ENCODE results near the gene LRRC8C. TPM values are rescaled to one million over a fixed set of nuclear protein-coding genes. Genes with fewer than 3 reads are reported as not detected.

LRRC8C gene
- total RNA-seq, 1 experiment from 2014 or later, result 8.4 TPM

DNA sequence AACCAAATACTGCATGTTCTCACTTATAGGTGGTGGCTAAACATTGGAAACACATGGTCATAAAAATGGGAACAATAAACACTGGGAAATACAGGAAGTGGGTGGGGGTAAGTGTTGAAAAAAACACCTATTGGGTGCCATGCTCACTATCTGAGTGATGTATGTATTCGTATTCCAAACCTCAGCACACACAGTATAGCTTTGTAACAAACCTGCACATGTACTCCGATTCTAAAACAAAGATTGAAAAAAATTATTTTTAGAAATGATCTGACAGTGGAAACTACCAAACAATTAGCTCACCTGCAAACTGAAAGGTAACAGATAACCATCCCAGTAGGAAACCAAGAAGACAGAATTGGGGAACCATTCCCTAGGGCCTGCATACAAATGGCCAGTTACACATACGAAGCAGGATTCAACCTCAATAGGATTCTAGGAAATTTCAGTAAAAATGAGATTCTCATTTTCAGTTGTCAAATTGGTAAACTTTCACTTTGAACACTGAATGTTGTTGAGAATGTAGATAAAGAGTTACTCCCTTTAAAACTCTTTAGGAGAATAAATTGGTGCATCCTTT is 99.8 kb downstream of the LRRC8C start (continued):
- TF ChIP-seq ZNF274 (IDR thresholded peaks at IDR 0.05; ENCODE audit: low read depth, low read length) (no peak), ZFX (IDR thresholded peaks at IDR 0.05) (no peak), FOSL1 (IDR thresholded peaks at IDR 0.05; ENCODE audit: low read depth) (no peak)
- TF ChIP-seq, protein P1, sequence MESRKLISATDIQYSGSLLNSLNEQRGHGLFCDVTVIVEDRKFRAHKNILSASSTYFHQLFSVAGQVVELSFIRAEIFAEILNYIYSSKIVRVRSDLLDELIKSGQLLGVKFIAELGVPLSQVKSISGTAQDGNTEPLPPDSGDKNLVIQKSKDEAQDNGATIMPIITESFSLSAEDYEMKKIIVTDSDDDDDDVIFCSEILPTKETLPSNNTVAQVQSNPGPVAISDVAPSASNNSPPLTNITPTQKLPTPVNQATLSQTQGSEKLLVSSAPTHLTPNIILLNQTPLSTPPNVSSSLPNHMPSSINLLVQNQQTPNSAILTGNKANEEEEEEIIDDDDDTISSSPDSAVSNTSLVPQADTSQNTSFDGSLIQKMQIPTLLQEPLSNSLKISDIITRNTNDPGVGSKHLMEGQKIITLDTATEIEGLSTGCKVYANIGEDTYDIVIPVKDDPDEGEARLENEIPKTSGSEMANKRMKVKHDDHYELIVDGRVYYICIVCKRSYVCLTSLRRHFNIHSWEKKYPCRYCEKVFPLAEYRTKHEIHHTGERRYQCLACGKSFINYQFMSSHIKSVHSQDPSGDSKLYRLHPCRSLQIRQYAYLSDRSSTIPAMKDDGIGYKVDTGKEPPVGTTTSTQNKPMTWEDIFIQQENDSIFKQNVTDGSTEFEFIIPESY (IDR thresholded peaks at IDR 0.05; ENCODE audit: extremely low read depth, insufficient replicate concordance, low read length), result no peak

- no peak for ATAC-seq
- H3K4me1 ChIP-seq (ENCODE audit: control insufficient read depth in 1 of 2, insufficient read depth in 2 of 2, low read length in 2 of 2), result no peaks in the 10 kb centered on the region
- ChIA-PET CTCF (no interaction called here), POLR2A (no interaction called here), RAD21 (ENCODE audit: low non-redundant PET in 1 of 2, low total read pairs in 2 of 2, uncharacterized antibody in 2 of 2, unreplicated experiment in 2 of 2) (no interaction called here)
- BruUV-seq (replicated peaks), result no TSS peak
- DNase-seq (ENCODE audit: low read depth, low spot score), result no peak
- H3K27me3 ChIP-seq (ENCODE audit: insufficient read depth, low read length), result no peaks in the 10 kb centered on the region
- no peak overlapping the region for H3K4me3 ChIP-seq (replicated peaks in 1 of 2; ENCODE audit: low read depth in 1 of 2, low read length in 2 of 2)
- no peak overlapping the region for H2AFZ ChIP-seq (ENCODE audit: low read depth, low read length, poor library complexity, severe bottlenecking)
- H3K27ac ChIP-seq (ENCODE audit: low read depth, low read length), result no peak overlapping the region
- H3K9me2 ChIP-seq (ENCODE audit: insufficient read depth), result no peaks in the 10 kb centered on the region
- H4K20me1 ChIP-seq (ENCODE audit: insufficient read depth), result no peaks in the 10 kb centered on the region
- no peak overlapping the region for H3K9ac ChIP-seq (ENCODE audit: low read length)
- no peaks in the 10 kb centered on the region for H3K9me3 ChIP-seq (ENCODE audit: control insufficient read depth in 1 of 2, insufficient read depth in 1 of 2, low read depth in 1 of 2, low read length in 2 of 2)
- TF ChIP-seq JUND (IDR thresholded peaks at IDR 0.05), result no peak
- H3K36me3 ChIP-seq (ENCODE audit: control insufficient read depth in 1 of 2, insufficient read depth in 2 of 2, low read length in 2 of 2), result no peaks in the 10 kb centered on the region
- intact Hi-C loops (cut with micrococcal nuclease), result no loop called here
- no peaks in the 10 kb centered on the region for H3K79me2 ChIP-seq (ENCODE audit: insufficient read depth, low read length)
- H3K4me2 ChIP-seq (ENCODE audit: low read length), result no peak overlapping the region
These were observed 100.8 kb downstream of the LRRC8C start for GRCh38 chr1:89733748-89734147.

- Histone ChIP-seq H3K4me2 (ENCODE audit: low read length) (no peak overlapping the region), H3K9me2 (ENCODE audit: insufficient read depth) (no peaks in the 10 kb centered on the region), H3K27me3 (ENCODE audit: insufficient read depth, low read length) (no peaks in the 10 kb centered on the region), H3K9me3 (ENCODE audit: control insufficient read depth in 1 of 2, insufficient read depth in 1 of 2, low read depth in 1 of 2, low read length in 2 of 2) (no peaks in the 10 kb centered on the region), H2AFZ (ENCODE audit: low read depth, low read length, poor library complexity, severe bottlenecking) (no peak overlapping the region), H3K79me2 (ENCODE audit: insufficient read depth, low read length) (no peaks in the 10 kb centered on the region), H3K4me1 (ENCODE audit: control insufficient read depth in 1 of 2, insufficient read depth in 2 of 2, low read length in 2 of 2) (no peaks in the 10 kb centered on the region), H3K9ac (ENCODE audit: low read length) (no peak overlapping the region), H4K20me1 (ENCODE audit: insufficient read depth) (no peaks in the 10 kb centered on the region), H3K36me3 (ENCODE audit: control insufficient read depth in 1 of 2, insufficient read depth in 2 of 2, low read length in 2 of 2) (no peaks in the 10 kb centered on the region), H3K27ac (ENCODE audit: low read depth, low read length) (no peak overlapping the region), H3K4me3 (replicated peaks in 1 of 2; ENCODE audit: low read depth in 1 of 2, low read length in 2 of 2) (no peak overlapping the region)
- DNase-seq (ENCODE audit: low read depth, low spot score) (no peak), ATAC-seq (no peak)
- intact Hi-C loops (cut with micrococcal nuclease), result no loop called here
- CTCF ChIA-PET, result no interaction called here
- RAD21 ChIA-PET (ENCODE audit: low non-redundant PET in 1 of 2, low total read pairs in 2 of 2, uncharacterized antibody in 2 of 2, unreplicated experiment in 2 of 2), result no interaction called here
- POLR2A ChIA-PET, result no interaction called here
- BruUV-seq (replicated peaks), result no TSS peak
- TF ChIP-seq POLR2A (IDR thresholded peaks at IDR 0.05; ENCODE audit: borderline replicate concordance, extremely low read depth, insufficient read depth, insufficient read length), result no peak
- TF ChIP-seq, protein P2, sequence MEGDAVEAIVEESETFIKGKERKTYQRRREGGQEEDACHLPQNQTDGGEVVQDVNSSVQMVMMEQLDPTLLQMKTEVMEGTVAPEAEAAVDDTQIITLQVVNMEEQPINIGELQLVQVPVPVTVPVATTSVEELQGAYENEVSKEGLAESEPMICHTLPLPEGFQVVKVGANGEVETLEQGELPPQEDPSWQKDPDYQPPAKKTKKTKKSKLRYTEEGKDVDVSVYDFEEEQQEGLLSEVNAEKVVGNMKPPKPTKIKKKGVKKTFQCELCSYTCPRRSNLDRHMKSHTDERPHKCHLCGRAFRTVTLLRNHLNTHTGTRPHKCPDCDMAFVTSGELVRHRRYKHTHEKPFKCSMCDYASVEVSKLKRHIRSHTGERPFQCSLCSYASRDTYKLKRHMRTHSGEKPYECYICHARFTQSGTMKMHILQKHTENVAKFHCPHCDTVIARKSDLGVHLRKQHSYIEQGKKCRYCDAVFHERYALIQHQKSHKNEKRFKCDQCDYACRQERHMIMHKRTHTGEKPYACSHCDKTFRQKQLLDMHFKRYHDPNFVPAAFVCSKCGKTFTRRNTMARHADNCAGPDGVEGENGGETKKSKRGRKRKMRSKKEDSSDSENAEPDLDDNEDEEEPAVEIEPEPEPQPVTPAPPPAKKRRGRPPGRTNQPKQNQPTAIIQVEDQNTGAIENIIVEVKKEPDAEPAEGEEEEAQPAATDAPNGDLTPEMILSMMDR (IDR thresholded peaks at IDR 0.05 in 2 of 3, conservative IDR thresholded peaks at IDR 0.05 in 1 of 3; ENCODE audit: borderline replicate concordance in 1 of 3, insufficient read depth in 1 of 3, low read depth in 2 of 3, low read length in 2 of 3), result no peak
- TF ChIP-seq, protein P1 (IDR thresholded peaks at IDR 0.05; ENCODE audit: extremely low read depth, insufficient replicate concordance, low read length), result no peak
These were observed 101.5 kb downstream of the LRRC8C start for GRCh38 chr1:89734442-89734841.

All from HCT116 (cell line).